Cardiac septum (tissue), 1 donor: ENCODE data around the gene PRKN. TPM values are rescaled to one million over a fixed set of nuclear protein-coding genes. Genes with fewer than 3 reads are reported as not detected.

Source experiments
- DNase-seq: peaks from one replicate; pipeline ENCODE4 v3.0.0-alpha.2; 2020; ENCODE audit warnings: low spot score
- intact Hi-C: fragments of 100-400 bp; cut with DNase I; formaldehyde crosslinking; loops from one replicate; pipeline ENCODE4 v1.14.0; 2022
- total RNA-seq: library from RNA; stranded (reverse); fragmentation: NEBNext Ultra II Directional; extraction: Animal tissue kit (Norgen Biotek cat#: 25700); gene quantifications from one replicate; pipeline ENCODE4 v1.2.1, GENCODE V29; 2021
- donor health status: DM: no; HTN: no; CAD: no.

PRKN gene
- total RNA-seq, 1 donor from 2014 or later, result 23.2 TPM

DNA sequence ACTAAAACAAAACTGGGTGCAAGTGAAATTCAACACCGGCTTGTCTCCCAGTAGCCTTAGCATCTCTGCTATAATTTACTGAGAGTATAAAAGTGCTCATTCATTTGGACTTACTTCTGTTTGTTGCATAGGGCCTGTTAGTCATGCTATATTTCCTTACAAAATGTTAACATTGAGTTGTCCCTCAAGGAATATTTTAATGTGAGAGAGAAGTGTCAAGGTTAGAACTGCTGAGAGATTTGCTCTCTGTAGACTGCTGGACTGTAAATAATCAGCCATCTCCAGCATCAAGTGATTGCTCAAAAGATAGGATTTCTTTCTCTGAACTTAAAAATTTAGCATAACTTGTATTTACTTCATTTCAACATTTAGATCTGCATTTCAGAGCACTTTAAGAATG, 1125.2 kb downstream of the PRKN start:
- intact Hi-C loops, result no loop called here
- no peak for DNase-seq

DNA sequence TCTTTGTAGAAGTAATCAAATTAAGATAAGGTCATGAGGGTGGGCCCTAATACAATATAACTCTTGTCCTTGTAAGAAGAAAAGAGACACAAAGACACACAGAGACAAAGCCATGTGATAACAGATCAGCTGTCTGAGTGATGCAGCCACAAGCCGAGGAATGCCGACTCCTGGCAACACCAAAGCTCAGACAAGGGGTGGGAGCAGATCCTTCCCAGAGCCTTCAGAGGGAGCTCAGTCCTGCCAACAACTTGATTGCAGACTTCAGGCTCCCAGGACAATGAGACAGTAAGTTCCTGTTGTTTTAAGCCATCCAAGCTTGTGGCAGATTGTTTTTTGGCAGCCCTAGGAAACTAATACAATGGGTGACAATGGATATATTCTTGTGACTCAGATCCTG, 1128.7 kb downstream of the PRKN start:
- DNase-seq, result no peak

GRCh38 chr6:161596807-161597520, 1130.6 kb downstream of the PRKN start:
- intact Hi-C loops, result no loop called here
- no peak for DNase-seq

More for the DNA sequence above, 1128.7 kb downstream of the PRKN start:
- intact Hi-C loops, result no loop called here

- no peak for DNase-seq
- intact Hi-C loops, result no loop called here
Measured at GRCh38 chr6:161594412-161594811, 1133.2 kb downstream of the PRKN start.

DNA sequence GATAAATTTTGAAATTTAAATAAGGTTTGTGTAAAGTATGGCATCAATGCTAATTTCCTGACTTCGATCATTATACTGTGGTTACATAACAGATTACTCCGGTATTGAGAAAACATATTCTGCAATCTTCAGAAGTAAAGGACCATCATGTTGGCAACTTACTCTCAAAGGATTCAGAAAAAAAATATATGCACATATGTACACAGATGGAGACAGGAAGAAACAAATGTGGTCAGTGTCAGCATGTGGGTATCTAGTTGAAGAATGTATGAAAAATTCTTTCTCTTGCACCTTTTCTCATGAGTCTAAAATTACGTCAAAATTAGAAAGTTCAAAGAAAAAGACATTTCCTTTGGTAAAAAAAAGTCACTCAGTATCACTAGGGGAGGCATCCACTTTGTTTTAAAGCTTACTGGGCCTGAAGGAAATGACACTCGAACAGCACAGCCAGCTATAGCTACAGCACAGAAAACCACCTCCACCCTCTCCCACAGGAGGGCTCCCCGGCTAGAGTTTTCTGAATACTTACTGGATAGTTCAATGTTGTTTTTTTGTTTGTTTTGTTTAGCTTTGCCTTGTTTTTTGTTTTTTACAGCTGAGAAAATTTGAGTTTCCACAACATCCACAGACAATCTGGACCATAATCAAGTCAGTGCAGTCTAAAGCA, 1136.5 kb downstream of the PRKN start:
- intact Hi-C loops, result no loop called here
- DNase-seq, result no peak

DNA sequence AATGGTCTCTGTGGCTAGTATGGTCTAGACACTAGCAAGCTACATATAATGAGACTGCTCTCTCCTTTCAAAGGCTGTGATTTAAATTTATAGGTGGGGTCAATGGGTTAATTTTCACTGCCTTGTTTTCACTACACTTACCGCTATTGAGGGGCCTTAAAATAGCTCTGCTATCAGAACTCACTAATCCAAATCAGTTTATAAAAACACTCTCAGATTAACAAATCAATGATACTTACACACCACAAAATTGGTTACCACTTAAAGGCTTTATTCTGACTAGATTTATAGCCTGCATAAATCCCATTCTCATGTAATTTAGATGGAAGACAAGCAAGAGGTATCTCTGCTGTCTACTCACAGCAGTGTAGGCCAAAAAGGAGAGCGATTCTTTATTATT, 1140.7 kb downstream of the PRKN start:
- intact Hi-C loops, result loop anchor here (1.0 kb wide), 1 partner anchor 15 kb away; no protein-coding TSS in a partner anchor
- DNase-seq, result no peak

GRCh38 chr6:161584621-161585340, 1142.8 kb downstream of the PRKN start:
- DNase-seq, result no peak
- intact Hi-C loops, result no loop called here

DNA sequence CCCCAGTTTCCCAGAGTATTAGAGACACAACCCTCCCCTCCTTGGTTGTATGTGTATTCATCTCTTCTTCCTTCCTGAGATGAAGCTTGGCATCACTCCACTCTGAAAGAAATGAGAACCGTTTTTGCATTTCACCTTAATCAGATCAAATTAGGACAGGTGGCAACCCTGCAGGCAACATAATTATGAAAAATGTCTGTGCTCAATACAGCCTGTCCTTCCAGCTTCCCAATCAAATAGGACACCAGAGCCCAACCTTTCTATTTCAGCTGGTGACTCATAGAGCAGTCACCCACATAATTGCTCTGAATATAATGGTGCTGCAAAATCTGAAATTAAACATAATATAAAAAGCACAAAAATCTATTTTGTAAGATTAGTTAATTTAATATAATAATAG, 1143.5 kb downstream of the PRKN start:
- intact Hi-C loops, result no loop called here
- no peak for DNase-seq

GRCh38 chr6:161583584-161583983, 1144.0 kb downstream of the PRKN start:
- intact Hi-C loops, result no loop called here
- no peak for DNase-seq

DNA sequence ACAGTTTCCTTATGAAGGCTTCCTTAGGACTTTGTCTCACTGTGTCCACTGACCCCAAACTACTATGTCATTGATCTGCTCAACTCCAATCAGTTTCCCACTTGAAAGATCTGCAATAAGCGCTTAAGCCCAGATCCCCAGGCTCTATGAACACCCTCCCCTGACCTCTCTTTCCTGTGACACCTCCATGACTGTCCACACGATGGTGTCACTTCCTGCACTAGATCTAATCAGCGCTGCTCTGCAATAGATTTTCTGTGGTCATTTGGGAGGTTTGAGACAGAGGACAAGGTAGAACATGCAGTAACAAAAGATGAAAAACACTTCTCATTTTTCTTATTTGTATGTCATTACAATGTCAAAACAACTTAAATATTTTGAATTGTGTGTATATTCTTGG, 1149.1 kb downstream of the PRKN start:
- intact Hi-C loops, result no loop called here
- DNase-seq, result no peak

DNA sequence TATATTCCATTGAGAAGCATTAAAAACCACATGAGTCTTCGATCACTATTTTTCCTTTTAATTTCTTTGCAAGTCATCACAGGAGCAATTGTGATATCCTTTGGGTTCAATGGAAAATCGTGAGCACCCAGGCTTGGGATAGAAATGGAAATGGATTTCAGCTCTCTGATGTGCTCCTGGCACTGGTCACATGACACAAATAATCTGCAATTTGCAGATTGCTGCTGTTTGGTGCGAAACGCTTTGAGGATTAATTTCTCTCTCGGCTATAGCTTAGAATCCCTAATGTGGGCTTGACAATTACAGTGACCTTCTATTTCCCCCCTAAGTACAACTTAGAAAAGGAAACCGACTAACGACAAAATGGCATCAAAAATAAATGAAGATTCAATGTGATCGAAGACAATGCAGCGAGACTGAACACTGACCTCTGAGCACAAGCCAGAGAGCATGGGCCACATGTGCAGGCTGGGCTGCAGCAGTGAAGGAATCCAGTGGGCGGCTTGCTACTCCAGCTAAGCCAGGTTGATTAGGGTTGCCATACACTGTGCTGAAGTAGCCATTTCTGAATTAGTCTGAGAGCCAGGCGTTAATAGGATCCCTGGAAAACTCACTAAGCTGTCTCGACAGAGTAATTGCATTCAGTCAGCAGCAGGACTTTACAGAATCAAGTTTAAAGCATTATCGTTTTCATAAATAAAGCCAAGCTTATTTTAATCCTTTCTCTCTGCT, 1151.9 kb downstream of the PRKN start:
- intact Hi-C loops, result no loop called here
- DNase-seq, result no peak

DNA sequence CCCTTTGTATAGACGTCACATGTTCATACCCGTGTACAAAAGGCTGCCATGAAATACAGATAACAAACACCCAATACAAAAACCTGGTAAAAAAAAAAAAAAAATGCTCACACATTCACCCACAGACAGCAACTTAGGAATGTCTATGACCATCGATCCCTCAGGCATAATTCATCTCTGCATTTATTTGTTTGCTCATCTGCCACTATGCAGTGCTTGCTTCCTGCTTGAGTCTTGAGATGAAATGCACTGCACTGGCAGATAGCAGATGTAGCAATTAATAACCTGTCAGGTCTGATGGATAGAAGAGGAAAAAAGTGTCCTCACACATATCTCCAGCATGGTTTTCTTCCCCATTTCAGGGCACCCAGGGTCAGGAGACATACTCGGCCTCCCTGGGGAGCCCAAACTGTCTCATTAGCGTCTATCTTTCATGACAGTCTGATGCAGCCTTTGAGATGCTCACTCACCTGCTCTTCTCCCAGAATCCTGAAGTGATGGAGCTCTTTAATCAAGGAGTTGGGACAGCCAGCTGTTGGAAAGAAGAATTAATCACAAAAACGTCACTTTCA, 1158.6 kb downstream of the PRKN start:
- intact Hi-C loops, result no loop called here
- DNase-seq, result no peak

- no peak for DNase-seq
- intact Hi-C loops, result no loop called here
Measured at GRCh38 chr6:161564952-161565351, 1162.6 kb downstream of the PRKN start.

- intact Hi-C loops, result no loop called here
- DNase-seq, result no peak
Measured at GRCh38 chr6:161561908-161562307, 1165.7 kb downstream of the PRKN start.

DNA sequence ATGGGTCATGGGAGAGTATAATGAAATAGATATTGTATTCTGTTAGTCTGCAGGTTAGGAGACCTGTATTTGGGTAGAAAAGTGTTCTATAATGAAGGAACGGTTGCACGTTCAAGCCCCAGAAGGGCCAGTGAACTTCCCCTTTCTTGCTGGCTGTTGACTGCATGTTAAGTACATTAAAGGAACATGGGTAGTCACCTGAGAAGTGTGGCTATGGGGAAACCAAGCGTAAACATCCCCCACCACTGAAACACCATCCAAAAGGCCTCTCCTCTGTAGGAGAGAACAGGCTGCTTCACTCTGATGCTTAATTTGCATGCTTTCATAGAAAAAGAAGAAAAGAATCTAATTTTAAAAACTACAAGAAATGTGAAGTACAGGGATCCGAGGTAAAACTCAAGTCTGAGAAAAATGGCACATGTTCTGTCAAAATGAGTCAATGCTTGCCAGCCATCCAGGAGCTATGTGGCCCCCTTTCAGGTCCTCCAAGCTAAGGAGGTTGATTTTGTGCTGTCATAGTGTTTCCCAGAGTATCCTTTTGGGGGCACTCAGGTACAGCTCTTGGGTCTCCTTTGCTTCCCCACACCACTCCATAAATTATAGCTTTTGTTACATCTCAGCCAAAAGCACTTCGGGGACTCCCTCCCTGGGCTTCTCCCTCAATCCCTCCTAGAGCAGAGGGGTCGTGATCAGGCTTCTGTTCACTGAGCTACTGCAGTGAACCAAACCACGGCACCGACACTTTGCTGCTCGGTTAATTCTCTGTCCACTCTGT, 1170.0 kb downstream of the PRKN start:
- no peak for DNase-seq
- intact Hi-C loops, result no loop called here

- intact Hi-C loops, result no loop called here
- no peak for DNase-seq
Measured at GRCh38 chr6:161554883-161555282, 1172.7 kb downstream of the PRKN start.

- intact Hi-C loops, result no loop called here
- DNase-seq, result no peak
Measured at GRCh38 chr6:161549977-161550655, 1177.5 kb downstream of the PRKN start.

- DNase-seq, result no peak
- intact Hi-C loops, result no loop called here
Measured at GRCh38 chr6:161548713-161549296, 1178.8 kb downstream of the PRKN start.
